GM12878 (cell line): ENCODE results near the gene USF3. TPM values are rescaled to one million over a fixed set of nuclear protein-coding genes. Genes with fewer than 3 reads are reported as not detected.
"Not testable (repeated sequence)": the region's sequence is repeated elsewhere in the genome, so short reads cannot be mapped to it uniquely, and the experiment has no call there.

Experiments
- ATAC-seq: fragments of 200-7000 bp; cut with Tn5 transposase; 3 replicates; pipeline ENCODE4 v1.9.1; 2020; ENCODE audit warnings: mild to moderate bottlenecking, moderate library complexity
- BruUV-seq: library from RNA; stranded (reverse); fragments of 400-500 nt; replicated peaks from 2 replicates; lab custom pipeline; 2021; lab: Mats Ljungman, UMichigan
- CTCF ChIA-PET: fragments of 300-600 bp; sonication (Branson Sonifier 250); formaldehyde crosslinking; extraction: SDS; loops from one replicate; lab custom pipeline; 2021; ENCODE audit warnings: inconsistent platforms; lab: Yijun Ruan, JAX
- POLR2A ChIA-PET: fragments of 350-600 bp; formaldehyde crosslinking; extraction: SDS; loops from one replicate; lab custom pipeline; 2021; ENCODE audit warnings: inconsistent platforms; lab: Charles Lee
- RAD21 ChIA-PET: fragments of 300-600 bp; sonication (Branson Sonifier 250); formaldehyde crosslinking; loops from one replicate; lab custom pipeline; 2023; ENCODE audit warnings: antibody characterized with exemption; ENCODE audit not compliant: unreplicated experiment; lab: Charles Lee
- SMC1A ChIA-PET: fragments of 300-600 bp; sonication (Branson Sonifier 250); formaldehyde crosslinking; loops from one replicate; lab custom pipeline; 2023; ENCODE audit not compliant: unreplicated experiment, uncharacterized antibody; lab: Charles Lee
- DNase-seq: peaks from one replicate; pipeline ENCODE4 v3.0.0-alpha.2; 2011; ENCODE audit warnings: low read depth, low spot score
- FAIRE-seq: peaks from 3 replicates; lab custom pipeline; 2011; peaks lifted over from hg19 to GRCh38; lab: Jason Lieb, UNC
- H2AFZ ChIP-seq: 2 replicates; pipeline ENCODE4 v1.6.0; 2011; ENCODE audit warnings: low read depth, low read length, control low read depth; ENCODE audit not compliant: control insufficient read depth
- H3K27ac ChIP-seq: 2 replicates; pipeline ENCODE4 v1.5.1; 2011; ENCODE audit warnings: control low read depth; ENCODE audit not compliant: control insufficient read depth, insufficient read depth
- H3K27me3 ChIP-seq, 2 experiments: replicated peaks in 1 of 2; 2 replicates each; pipeline versions ENCODE4 v1.6.0 to v1.6.1; 2011; ENCODE audit warnings: low read length in 1 of 2; ENCODE audit not compliant: control insufficient read depth in 2 of 2, insufficient read depth in 2 of 2
- H3K36me3 ChIP-seq, 2 experiments: 2 replicates each; pipeline ENCODE4 v1.5.1; 2011; ENCODE audit warnings: low read length in 1 of 2; ENCODE audit not compliant: control insufficient read depth in 2 of 2, insufficient read depth in 2 of 2
- H3K4me1 ChIP-seq: 2 replicates; pipeline ENCODE4 v1.6.1; 2011; ENCODE audit warnings: mild to moderate bottlenecking, low read length, moderate library complexity, mixed read lengths; ENCODE audit not compliant: control insufficient read depth, insufficient read depth
- H3K4me2 ChIP-seq: 2 replicates; pipeline ENCODE4 v1.6.0; 2011; ENCODE audit warnings: control low read depth; ENCODE audit not compliant: control insufficient read depth, insufficient read depth
- H3K4me3 ChIP-seq: fragments of 200-600 bp; sonication (generic); 2 replicates; pipeline ENCODE4 v1.5.1; 2016
- H3K79me2 ChIP-seq: 2 replicates; pipeline ENCODE4 v1.6.0; 2011; ENCODE audit warnings: low read length; ENCODE audit not compliant: control insufficient read depth, insufficient read depth
- H3K9ac ChIP-seq: 2 replicates; pipeline ENCODE4 v1.8.0; 2011; ENCODE audit warnings: low read length, control low read depth, mixed read lengths; ENCODE audit not compliant: control insufficient read depth, insufficient read depth
- H3K9me3 ChIP-seq: replicated peaks from 3 replicates; pipeline ENCODE4 v1.5.1; 2011; ENCODE audit warnings: mild to moderate bottlenecking, low read length; ENCODE audit not compliant: control insufficient read depth, insufficient read depth
- H4K20me1 ChIP-seq: 2 replicates; pipeline ENCODE4 v1.6.0; 2011; ENCODE audit not compliant: control insufficient read depth, insufficient read depth
- ATF7 ChIP-seq: fragments of 450-650 bp; IDR thresholded peaks from 2 replicates; pipeline ENCODE4 v1.6.1; 2016; ENCODE audit warnings: low read depth, mild to moderate bottlenecking
- BACH1 ChIP-seq: fragments of 450-650 bp; IDR thresholded peaks from 2 replicates; pipeline ENCODE4 v1.6.1; 2017; ENCODE audit warnings: mild to moderate bottlenecking, borderline replicate concordance
- BCL11A ChIP-seq: IDR thresholded peaks from 2 replicates; pipeline ENCODE4 v1.6.1; 2011; ENCODE audit warnings: low read depth, low read length
- BRCA1 ChIP-seq: IDR thresholded peaks from 2 replicates; pipeline ENCODE4 v1.6.1; 2011; ENCODE audit warnings: low read depth, low read length, improper control_type of control experiment
- CUX1 ChIP-seq: IDR thresholded peaks from 2 replicates; pipeline ENCODE4 v1.6.1; 2012; ENCODE audit warnings: improper control_type of control experiment, low read depth, low read length; ENCODE audit not compliant: insufficient replicate concordance
- HCFC1 ChIP-seq: fragments of 150-350 bp; IDR thresholded peaks from 2 replicates; pipeline ENCODE4 v1.6.1; 2014; ENCODE audit warnings: low read length
- KLF5 ChIP-seq: fragments of 450-650 bp; IDR thresholded peaks from 2 replicates; pipeline ENCODE4 v1.6.1; 2014; ENCODE audit warnings: mild to moderate bottlenecking; ENCODE audit not compliant: partially characterized antibody
- RBBP5 ChIP-seq: fragments of 200-600 bp; sonication (generic); conservative IDR thresholded peaks from 2 replicates; pipeline ENCODE4 v1.6.1; 2016
- WGBS: methylation state at CpG from one replicate; pipeline ENCODE4 v1.1.6; 2016; ENCODE audit warnings: low lambda C conversion rate; ENCODE audit not compliant: insufficient replicate concordance, insufficient coverage; ENCODE audit errors: missing lambda C conversion rate; 5-methylcytosine and 5-hydroxymethylcytosine counted together
- in situ Hi-C: fragments of 300-500 bp; cut with MboI; formaldehyde crosslinking; loops from 9 replicates; pipeline ENCODE4 v1.14.3; 2018; ENCODE audit warnings: mixed read lengths
- intact Hi-C: fragments of 100-400 bp; cut with micrococcal nuclease; formaldehyde crosslinking; loops from one replicate; pipeline ENCODE4 v1.14.2; 2022; ENCODE audit not compliant: unreplicated experiment
- polyA plus RNA-seq, 11 experiments: library from polyadenylated mRNA; depleted of rRNA in 4 of 11; unstranded in 6 of 11; stranded (reverse) in 5 of 11; fragments of >200 nt; fragmentation: Nextera tagmentation in 4 of 11; fragmentation: Illumina TruSeq in 1 of 11; extraction: Ambion mirVana in 4 of 11; extraction: Trizol in 1 of 11; gene quantifications; 1 replicate in 1 of 11; 2 replicates in 10 of 11; pipeline versions ENCODE4 v1.2.1 to v1.2.3, GENCODE V29; 2011 to 2016; ENCODE audit warnings: inconsistent platforms in 2 of 11, missing spikeins in 2 of 11, low read depth in 1 of 11
- total RNA-seq, 4 experiments: library from RNA; depleted of rRNA in 3 of 4; stranded (reverse); fragments of >200 nt in 3 of 4; fragmentation: Illumina TruSeq in 1 of 4; extraction: Trizol in 1 of 4; gene quantifications; 2 replicates each; pipeline versions ENCODE4 v1.2.1 to v1.2.3, GENCODE V29; 2013 to 2021
- TF ChIP-seq, protein P1 (sequence below): IDR thresholded peaks from 2 replicates; pipeline ENCODE4 v1.6.1; 2012; ENCODE audit warnings: low read length, inconsistent platforms
- TF ChIP-seq, protein P2 (sequence below): fragments of 450-650 bp; IDR thresholded peaks from 2 replicates; pipeline ENCODE4 v1.6.1; 2016; ENCODE audit warnings: mild to moderate bottlenecking

Gene USF3
- total and polyA plus RNA-seq, 10 of the 15 experiments (the other 5 are each of a cell fraction or from before 2014, with no cell fraction given) = 3.1 to 15.9 (median 7.8) TPM

- SMC1A ChIA-PET = no interaction called here
- H3K4me1 ChIP-seq = no peaks in the 10 kb centered on the region
- no peaks in the 10 kb centered on the region for H3K79me2 ChIP-seq
- no peaks in the 10 kb centered on the region for H3K27me3 ChIP-seq
- DNase-seq = no peak
- H3K36me3 ChIP-seq = no peaks in the 10 kb centered on the region
- no peak overlapping the region for H3K4me3 ChIP-seq
- TF ChIP-seq BACH1 (no peak), CUX1 (no peak), BRCA1 (no peak), HCFC1 (no peak), BCL11A (no peak), RBBP5 (no peak), ATF7 (no peak), KLF5 (no peak)
- TF ChIP-seq, protein P1, sequence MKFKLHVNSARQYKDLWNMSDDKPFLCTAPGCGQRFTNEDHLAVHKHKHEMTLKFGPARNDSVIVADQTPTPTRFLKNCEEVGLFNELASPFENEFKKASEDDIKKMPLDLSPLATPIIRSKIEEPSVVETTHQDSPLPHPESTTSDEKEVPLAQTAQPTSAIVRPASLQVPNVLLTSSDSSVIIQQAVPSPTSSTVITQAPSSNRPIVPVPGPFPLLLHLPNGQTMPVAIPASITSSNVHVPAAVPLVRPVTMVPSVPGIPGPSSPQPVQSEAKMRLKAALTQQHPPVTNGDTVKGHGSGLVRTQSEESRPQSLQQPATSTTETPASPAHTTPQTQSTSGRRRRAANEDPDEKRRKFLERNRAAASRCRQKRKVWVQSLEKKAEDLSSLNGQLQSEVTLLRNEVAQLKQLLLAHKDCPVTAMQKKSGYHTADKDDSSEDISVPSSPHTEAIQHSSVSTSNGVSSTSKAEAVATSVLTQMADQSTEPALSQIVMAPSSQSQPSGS = no peak
- TF ChIP-seq, protein P2, sequence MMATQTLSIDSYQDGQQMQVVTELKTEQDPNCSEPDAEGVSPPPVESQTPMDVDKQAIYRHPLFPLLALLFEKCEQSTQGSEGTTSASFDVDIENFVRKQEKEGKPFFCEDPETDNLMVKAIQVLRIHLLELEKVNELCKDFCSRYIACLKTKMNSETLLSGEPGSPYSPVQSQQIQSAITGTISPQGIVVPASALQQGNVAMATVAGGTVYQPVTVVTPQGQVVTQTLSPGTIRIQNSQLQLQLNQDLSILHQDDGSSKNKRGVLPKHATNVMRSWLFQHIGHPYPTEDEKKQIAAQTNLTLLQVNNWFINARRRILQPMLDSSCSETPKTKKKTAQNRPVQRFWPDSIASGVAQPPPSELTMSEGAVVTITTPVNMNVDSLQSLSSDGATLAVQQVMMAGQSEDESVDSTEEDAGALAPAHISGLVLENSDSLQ = no peak
- CTCF ChIA-PET = no interaction called here
- no peak overlapping the region for H3K4me2 ChIP-seq
- FAIRE-seq = no peak
- H2AFZ ChIP-seq = no peak overlapping the region
- H3K27ac ChIP-seq = no peak overlapping the region
- no TSS peak for BruUV-seq
- intact Hi-C loops (no loop called here), in situ Hi-C loops (no loop called here)
- H3K9me3 ChIP-seq = no peaks in the 10 kb centered on the region
- no peak overlapping the region for H3K9ac ChIP-seq
- RAD21 ChIA-PET = no interaction called here
- POLR2A ChIA-PET = no interaction called here
- WGBS = 88% methylated on average over 14 of the region's 14 CpGs
- ATAC-seq = no peak
- H4K20me1 ChIP-seq = no peaks in the 10 kb centered on the region
Observed at GRCh38 chr3:113637756-113638155, 58.7 kb downstream of the USF3 start.

DNA sequence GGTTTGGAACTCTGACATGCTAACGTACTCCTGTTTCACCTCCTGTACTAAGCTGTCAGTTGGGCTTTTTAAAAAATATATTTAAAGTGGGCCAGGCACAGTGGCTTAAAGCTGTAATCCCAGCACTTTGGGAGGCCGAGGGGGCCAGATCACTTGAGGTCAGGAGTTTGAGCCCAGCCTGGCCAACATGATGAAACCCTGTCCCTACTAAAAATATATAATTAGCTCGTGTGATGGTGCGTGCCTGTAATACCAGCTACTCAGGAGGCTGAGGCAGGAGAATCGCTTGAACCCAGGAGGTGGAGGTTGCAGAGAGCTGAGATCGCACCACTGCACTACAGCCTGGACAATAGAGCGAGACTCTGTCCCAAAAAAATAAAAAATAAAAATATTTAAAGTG, 60.4 kb downstream of the USF3 start:
- WGBS = 91% methylated on average over 7 of the region's 7 CpGs
- H2AFZ ChIP-seq, H3K27me3 ChIP-seq, DNase-seq, ATAC-seq, in situ Hi-C loops, POLR2A ChIA-PET, H3K9ac ChIP-seq, H4K20me1 ChIP-seq, BruUV-seq, H3K36me3 ChIP-seq, H3K9me3 ChIP-seq, SMC1A ChIA-PET, H3K4me3 ChIP-seq, H3K4me1 ChIP-seq, FAIRE-seq, intact Hi-C loops, RAD21 ChIA-PET, H3K79me2 ChIP-seq, H3K4me2 ChIP-seq, H3K27ac ChIP-seq: not testable (repeated sequence)
- CTCF ChIA-PET = interaction anchor here (1.3 to 1.5 kb wide), 2 partner anchors 58 to 142 kb away, joined by 4 to 7 read pairs; no protein-coding TSS in a partner anchor
